HL-60 (cell line): ENCODE measurements around the gene AIFM3.

Experiments
- DNase-seq, 2 experiments: peaks; one replicate each; pipeline ENCODE4 v3.0.0-alpha.2; 2010 to 2020; ENCODE audit warnings: low read depth in 1 of 2, low spot score in 1 of 2
- H3K27ac ChIP-seq: fragments of 250-450 bp; sonication (Bioruptor Pico); replicated peaks from 2 replicates; pipeline ENCODE4 v1.5.1; 2020; ENCODE audit warnings: mild to moderate bottlenecking, moderate library complexity
- H3K27me3 ChIP-seq: fragments of 250-450 bp; sonication (Bioruptor Pico); 2 replicates; pipeline ENCODE4 v1.5.1; 2021; ENCODE audit warnings: mild to moderate bottlenecking, moderate library complexity; ENCODE audit not compliant: insufficient read depth, poor library complexity, severe bottlenecking
- H3K4me3 ChIP-seq: replicated peaks from 2 replicates; pipeline ENCODE4 v1.5.1; 2011; ENCODE audit warnings: mild to moderate bottlenecking, control low read depth, low read length; ENCODE audit not compliant: insufficient read depth
- CTCF ChIP-seq: IDR thresholded peaks from one replicate; pipeline ENCODE4 v1.5.1; 2011; ENCODE audit warnings: low read length, control low read depth, inconsistent platforms; ENCODE audit not compliant: insufficient read depth
- GABPA ChIP-seq: IDR thresholded peaks from 2 replicates; pipeline ENCODE4 v1.6.1; 2012; ENCODE audit warnings: low read depth
- POLR2AphosphoS5 ChIP-seq: IDR thresholded peaks from 2 replicates; pipeline ENCODE4 v1.6.1; 2012; ENCODE audit warnings: low read depth
- REST ChIP-seq: IDR thresholded peaks from 2 replicates; pipeline ENCODE4 v1.6.1; 2012; ENCODE audit warnings: low read depth; ENCODE audit not compliant: insufficient replicate concordance
- SPI1 ChIP-seq: IDR thresholded peaks from 2 replicates; pipeline ENCODE4 v1.6.1; 2012; ENCODE audit warnings: low read depth, mild to moderate bottlenecking, borderline replicate concordance

The AIFM3 gene

GRCh38 chr22:21012446-21013407 lies 45.7 kb downstream of the AIFM3 start:
- Histone ChIP-seq H3K4me3 (no peak overlapping the region), H3K27ac (no peak overlapping the region), H3K27me3 (peaks cover 22% of the 10 kb centered on the region)
- TF ChIP-seq REST (no peak), CTCF (no peak), POLR2AphosphoS5 (no peak), GABPA (no peak), SPI1 (no peak)
- no peak for DNase-seq

- TF ChIP-seq REST: peak; percentile 16
- no peak for TF ChIP-seq GABPA
- no peak for TF ChIP-seq SPI1
- TF ChIP-seq CTCF: no peak
- peak overlapping the region; percentile 25 for H3K4me3 ChIP-seq
- no peak overlapping the region for H3K27ac ChIP-seq
- no peak for DNase-seq
- peaks cover 22% of the 10 kb centered on the region for H3K27me3 ChIP-seq
Observed at GRCh38 chr22:21013657-21014201, 46.7 kb downstream of the AIFM3 start.

- H3K27me3 ChIP-seq: peaks cover 24% of the 10 kb centered on the region
- H3K4me3 ChIP-seq: peak overlapping the region; percentile 25
- H3K27ac ChIP-seq: no peak overlapping the region
- TF ChIP-seq REST (no peak), POLR2AphosphoS5 (no peak), SPI1 (no peak), CTCF (no peak), GABPA (no peak)
- peak; percentile 40 to 81 for DNase-seq
Observed at GRCh38 chr22:21014202-21014725, 47.2 kb downstream of the AIFM3 start.
